ENCODE measurements around the gene SLC35E1. TPM values are rescaled to one million over a fixed set of nuclear protein-coding genes. Genes with fewer than 3 reads are reported as not detected.

Gene SLC35E1
- total RNA-seq, 1 experiment from 2014 or later = 52.6 TPM

GRCh38 chr19:16612636-16613035 lies 40.4 kb upstream of the SLC35E1 start:
- Histone ChIP-seq H4K20me1 (ENCODE audit: low read length) (peaks cover 89% of the 10 kb centered on the region), H3K9ac (ENCODE audit: low read length) (no peak overlapping the region), H3K36me3 (ENCODE audit: low read depth, low read length) (no peaks in the 10 kb centered on the region), H3K4me1 (ENCODE audit: insufficient read depth, low read length) (peaks cover 19% of the 10 kb centered on the region), H3K9me3 (ENCODE audit: low read length) (no peaks in the 10 kb centered on the region), H3K27me3 (ENCODE audit: low read length) (no peaks in the 10 kb centered on the region), H3F3A (ENCODE audit: low read length, unreplicated experiment) (no peaks in the 10 kb centered on the region), H2AFZ (ENCODE audit: low read length) (no peak overlapping the region), H3K4me3 (ENCODE audit: low read length) (no peak overlapping the region), H3K79me2 (ENCODE audit: low read length) (peaks cover 100% of the 10 kb centered on the region), H3K9me2 (replicated peaks; ENCODE audit: low read length) (no peaks in the 10 kb centered on the region), H3K27ac (ENCODE audit: low read length) (no peak overlapping the region), H3K4me2 (ENCODE audit: low read length) (no peak overlapping the region)
- intact Hi-C loops (cut with micrococcal nuclease) = no loop called here
- DNase-seq = no peak
- no TSS peak for BruUV-seq (replicated peaks)
- no peak for ATAC-seq
- no peak for TF ChIP-seq CTCF (conservative IDR thresholded peaks at IDR 0.05; ENCODE audit: low read depth, low read length)
- TF ChIP-seq EZH2phosphoT487 (IDR thresholded peaks at IDR 0.05; ENCODE audit: borderline replicate concordance, low read length) = no peak
- no peak for TF ChIP-seq EZH2 (IDR thresholded peaks at IDR 0.05; ENCODE audit: low read length, unreplicated experiment)
- CTCF ChIA-PET = no interaction called here
- POLR2A ChIA-PET (ENCODE audit: unreplicated experiment) = no interaction called here

GRCh38 chr19:16611121-16611520 lies 38.9 kb upstream of the SLC35E1 start:
- peaks cover 97% of the 10 kb centered on the region for H3K79me2 ChIP-seq (ENCODE audit: low read length)
- H2AFZ ChIP-seq (ENCODE audit: low read length) = no peak overlapping the region
- H3K4me2 ChIP-seq (ENCODE audit: low read length) = no peak overlapping the region
- H3K9ac ChIP-seq (ENCODE audit: low read length) = no peak overlapping the region
- H3K27me3 ChIP-seq (ENCODE audit: low read length) = no peaks in the 10 kb centered on the region
- ATAC-seq (no peak), DNase-seq (no peak)
- no TSS peak for BruUV-seq (replicated peaks)
- no peaks in the 10 kb centered on the region for H3K9me2 ChIP-seq (replicated peaks; ENCODE audit: low read length)
- no peaks in the 10 kb centered on the region for H3F3A ChIP-seq (ENCODE audit: low read length, unreplicated experiment)
- TF ChIP-seq EZH2 (IDR thresholded peaks at IDR 0.05; ENCODE audit: low read length, unreplicated experiment) = no peak
- TF ChIP-seq CTCF (conservative IDR thresholded peaks at IDR 0.05; ENCODE audit: low read depth, low read length) = no peak
- no peak for TF ChIP-seq EZH2phosphoT487 (IDR thresholded peaks at IDR 0.05; ENCODE audit: borderline replicate concordance, low read length)
- H4K20me1 ChIP-seq (ENCODE audit: low read length) = peaks cover 83% of the 10 kb centered on the region
- no peaks in the 10 kb centered on the region for H3K9me3 ChIP-seq (ENCODE audit: low read length)
- POLR2A ChIA-PET (ENCODE audit: unreplicated experiment) = no interaction called here
- intact Hi-C loops (cut with micrococcal nuclease) = no loop called here
- H3K4me3 ChIP-seq (ENCODE audit: low read length) = no peak overlapping the region
- peaks cover 19% of the 10 kb centered on the region for H3K4me1 ChIP-seq (ENCODE audit: insufficient read depth, low read length)
- no peak overlapping the region for H3K27ac ChIP-seq (ENCODE audit: low read length)
- H3K36me3 ChIP-seq (ENCODE audit: low read depth, low read length) = no peaks in the 10 kb centered on the region
- CTCF ChIA-PET = no interaction called here

- H3K4me2 ChIP-seq (ENCODE audit: low read length) = no peak overlapping the region
- intact Hi-C loops (cut with micrococcal nuclease) = no loop called here
- H4K20me1 ChIP-seq (ENCODE audit: low read length) = peaks cover 84% of the 10 kb centered on the region
- H3K9me3 ChIP-seq (ENCODE audit: low read length) = no peaks in the 10 kb centered on the region
- H3K27me3 ChIP-seq (ENCODE audit: low read length) = no peaks in the 10 kb centered on the region
- no peak overlapping the region for H3K4me3 ChIP-seq (ENCODE audit: low read length)
- H2AFZ ChIP-seq (ENCODE audit: low read length) = no peak overlapping the region
- H3K9ac ChIP-seq (ENCODE audit: low read length) = no peak overlapping the region
- H3K27ac ChIP-seq (ENCODE audit: low read length) = no peak overlapping the region
- no TSS peak for BruUV-seq (replicated peaks)
- DNase-seq = no peak
- no peaks in the 10 kb centered on the region for H3K36me3 ChIP-seq (ENCODE audit: low read depth, low read length)
- ChIA-PET POLR2A (ENCODE audit: unreplicated experiment) (no interaction called here), CTCF (no interaction called here)
- no peaks in the 10 kb centered on the region for H3K9me2 ChIP-seq (replicated peaks; ENCODE audit: low read length)
- peaks cover 97% of the 10 kb centered on the region for H3K79me2 ChIP-seq (ENCODE audit: low read length)
- TF ChIP-seq EZH2phosphoT487 (IDR thresholded peaks at IDR 0.05; ENCODE audit: borderline replicate concordance, low read length) (no peak), CTCF (conservative IDR thresholded peaks at IDR 0.05; ENCODE audit: low read depth, low read length) (no peak), EZH2 (IDR thresholded peaks at IDR 0.05; ENCODE audit: low read length, unreplicated experiment) (no peak)
- peaks cover 13% of the 10 kb centered on the region for H3K4me1 ChIP-seq (ENCODE audit: insufficient read depth, low read length)
- no peak for ATAC-seq
- no peaks in the 10 kb centered on the region for H3F3A ChIP-seq (ENCODE audit: low read length, unreplicated experiment)
Measured at GRCh38 chr19:16609511-16610200, 37.4 kb upstream of the SLC35E1 start.

Measured in PC-3 (cell line).